HT1080 (cell line): ENCODE results near the gene ADCY2. TPM values are rescaled to one million over a fixed set of nuclear protein-coding genes. Genes with fewer than 3 reads are reported as not detected.

Experiments used
- DNase-seq: peaks from one replicate; pipeline ENCODE4 v3.0.0-alpha.2; 2015; ENCODE audit warnings: low read depth
- total RNA-seq: library from RNA; depleted of rRNA; stranded (reverse); fragments of >200 nt; shearing (Covaris generic); gene quantifications from 2 replicates; pipeline ENCODE4 v1.2.3, GENCODE V29; 2014

The ADCY2 gene
- total RNA-seq, 1 experiment from 2014 or later: 0.35 TPM

DNA sequence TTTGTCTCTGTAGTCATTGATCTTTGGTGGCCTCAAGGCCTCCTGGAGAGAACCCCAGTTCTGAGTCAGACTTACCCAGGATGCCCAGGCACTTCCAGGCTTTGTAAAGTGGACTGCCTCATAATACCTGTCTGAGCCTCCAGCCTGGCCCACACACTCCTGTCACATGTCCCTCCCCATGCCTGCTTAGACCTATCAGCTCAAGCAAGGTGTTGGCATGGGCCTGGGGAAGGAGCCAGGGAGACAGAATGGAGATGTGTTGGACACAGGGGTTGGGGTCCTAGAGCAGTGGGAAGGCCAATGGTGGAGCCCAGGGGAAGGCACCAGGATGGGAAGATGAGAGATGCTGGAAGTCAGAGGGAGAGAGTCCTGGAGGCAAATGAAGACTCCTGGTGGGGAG, 318.8 kb downstream of the ADCY2 start:
- peak; percentile 17 for DNase-seq

GRCh38 chr5:7717691-7718090, 321.8 kb downstream of the ADCY2 start:
- peak; percentile 22 for DNase-seq

DNA sequence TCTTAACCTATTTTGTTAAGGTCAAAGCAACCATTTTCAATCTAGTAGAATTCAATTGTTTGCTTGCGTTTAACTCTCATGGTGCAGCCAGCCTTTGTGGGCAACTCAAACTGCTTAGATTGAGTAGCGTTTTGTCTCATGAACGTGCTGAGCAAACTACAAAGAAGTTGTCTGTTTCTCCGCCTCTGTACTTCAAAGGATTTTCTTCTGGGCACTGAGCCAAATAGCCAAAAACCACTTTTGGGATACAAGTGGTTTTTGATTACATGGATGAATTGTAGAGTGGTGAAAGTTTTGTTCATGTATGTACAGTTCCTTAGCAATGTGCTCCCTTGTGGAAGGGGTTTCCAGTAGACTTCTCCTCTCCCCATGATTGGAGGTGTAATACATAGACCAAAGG, 332.1 kb downstream of the ADCY2 start:
- no peak for DNase-seq

DNA sequence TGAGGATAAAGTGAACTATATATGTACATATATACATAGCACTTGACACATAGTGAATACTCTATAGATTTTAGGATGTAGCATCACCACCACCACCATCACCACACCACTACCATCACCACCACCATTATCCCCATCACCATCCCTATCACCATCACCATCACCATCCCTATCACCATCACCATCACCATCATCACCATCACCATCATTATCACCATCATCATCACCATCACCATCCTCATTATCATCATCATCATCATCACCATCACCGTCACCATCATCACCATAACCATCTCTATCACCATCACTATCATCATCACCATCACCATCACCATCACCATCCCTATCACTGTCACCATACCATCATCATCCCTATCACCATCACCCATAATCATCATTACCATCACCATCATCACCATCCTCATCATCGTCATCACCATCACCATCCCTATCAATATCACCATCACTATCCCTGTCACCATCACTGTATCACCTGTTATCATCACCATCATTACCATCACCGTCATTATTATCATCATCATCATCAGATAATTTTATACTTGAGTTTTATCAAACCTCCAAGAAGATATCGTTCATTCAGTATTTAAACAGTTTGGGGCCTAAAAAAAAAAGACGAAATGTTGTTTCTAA, 345.6 kb downstream of the ADCY2 start:
- DNase-seq: no peak

DNA sequence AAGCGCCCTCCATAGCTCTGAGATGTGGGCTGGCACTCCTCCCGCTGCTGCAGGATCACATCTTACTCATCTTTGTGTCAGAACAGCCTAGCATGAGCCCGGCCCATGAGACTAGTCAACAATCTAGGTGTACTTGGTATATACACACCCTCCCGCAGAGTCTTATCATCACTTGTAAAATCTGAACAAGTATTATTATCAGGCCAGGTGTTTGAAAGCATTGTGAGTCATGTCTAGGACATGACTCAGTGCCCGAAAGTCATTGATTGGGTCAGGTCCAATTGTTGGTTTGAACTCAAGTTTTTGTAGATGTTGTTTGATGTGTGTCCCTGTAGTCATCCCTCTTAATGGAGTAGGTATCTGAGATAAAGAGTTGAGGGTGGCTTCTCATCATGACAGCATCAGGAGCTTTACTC, 346.3 kb downstream of the ADCY2 start:
- peak; percentile 89 for DNase-seq

GRCh38 chr5:7745882-7746610, 350.1 kb downstream of the ADCY2 start:
- peak; percentile 58 for DNase-seq

DNA sequence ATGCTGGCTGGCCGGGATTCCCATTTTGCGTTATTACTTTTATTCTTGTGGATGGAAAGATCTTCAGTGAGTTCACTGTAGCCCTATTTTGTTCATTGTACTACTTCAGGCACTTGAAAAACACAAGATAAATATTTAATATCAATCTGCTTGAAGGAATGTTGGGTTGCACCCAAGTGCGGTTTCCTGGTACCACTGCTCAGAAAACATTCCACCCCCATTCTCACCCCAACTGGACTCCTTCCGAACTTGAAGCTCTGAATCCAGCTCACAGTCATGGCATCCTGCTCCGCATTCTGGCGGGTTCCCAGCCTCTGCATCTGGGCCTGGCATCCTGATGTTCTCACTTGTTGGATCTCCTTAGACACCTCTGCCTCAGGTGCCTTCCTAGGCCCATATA, 351.8 kb downstream of the ADCY2 start:
- DNase-seq: no peak

GRCh38 chr5:7749626-7750025, 353.7 kb downstream of the ADCY2 start:
- no peak for DNase-seq

DNA sequence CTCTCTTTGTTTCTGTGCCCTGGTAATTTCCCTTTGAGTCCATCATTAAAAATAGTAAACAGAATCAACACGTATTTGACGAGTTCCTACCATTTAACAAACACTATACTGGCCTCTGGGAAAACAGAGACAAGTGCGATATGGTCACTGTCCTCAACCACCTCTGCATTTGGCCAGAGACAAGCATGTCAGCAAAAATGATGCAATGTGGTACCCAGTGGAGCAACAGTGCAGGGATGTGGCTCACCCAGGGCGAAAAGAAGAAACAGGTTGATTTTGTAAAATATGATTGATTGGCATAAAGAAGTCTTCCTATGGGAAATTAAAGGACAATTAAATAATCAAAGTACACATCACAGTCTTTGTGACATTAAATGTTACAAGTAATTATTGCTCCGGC, 355.9 kb downstream of the ADCY2 start:
- no peak for DNase-seq

DNA sequence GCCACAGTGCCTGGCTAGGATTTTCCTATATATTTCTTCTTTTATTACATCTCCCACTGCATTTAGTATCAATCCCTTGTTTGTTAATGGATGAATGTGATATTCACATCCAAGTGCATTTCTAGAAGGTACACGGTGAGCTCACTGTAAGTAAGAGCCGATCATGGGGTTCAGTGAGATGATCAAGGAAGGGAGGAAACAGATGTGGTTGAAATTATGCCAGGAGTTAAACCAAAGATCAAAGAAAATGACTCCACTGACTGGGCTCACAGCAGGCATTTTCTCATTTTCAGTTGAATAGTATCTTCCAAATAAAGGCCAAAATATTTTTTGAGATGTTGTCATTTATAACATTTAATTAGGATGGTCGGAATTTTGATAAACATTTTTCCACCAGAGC, 357.2 kb downstream of the ADCY2 start:
- no peak for DNase-seq

DNA sequence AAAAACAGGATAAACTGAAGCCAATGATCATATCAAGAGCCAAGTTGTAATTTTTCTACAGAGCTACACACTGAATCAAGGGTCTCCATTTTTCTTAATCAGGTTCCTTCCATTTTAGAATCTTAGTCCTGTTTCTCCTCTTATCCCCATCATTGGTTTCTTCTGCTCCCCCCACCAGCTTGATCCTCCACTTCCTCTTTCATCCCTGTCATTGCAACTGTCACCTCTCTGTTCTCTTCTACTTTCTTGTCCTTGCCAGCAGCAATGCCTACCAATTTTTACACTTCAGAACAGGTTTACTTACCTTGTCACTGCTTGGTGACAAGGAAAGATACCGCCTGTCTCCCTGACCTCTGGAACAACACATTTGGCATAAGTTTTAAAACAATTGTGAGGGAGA, 357.7 kb downstream of the ADCY2 start:
- no peak for DNase-seq

DNA sequence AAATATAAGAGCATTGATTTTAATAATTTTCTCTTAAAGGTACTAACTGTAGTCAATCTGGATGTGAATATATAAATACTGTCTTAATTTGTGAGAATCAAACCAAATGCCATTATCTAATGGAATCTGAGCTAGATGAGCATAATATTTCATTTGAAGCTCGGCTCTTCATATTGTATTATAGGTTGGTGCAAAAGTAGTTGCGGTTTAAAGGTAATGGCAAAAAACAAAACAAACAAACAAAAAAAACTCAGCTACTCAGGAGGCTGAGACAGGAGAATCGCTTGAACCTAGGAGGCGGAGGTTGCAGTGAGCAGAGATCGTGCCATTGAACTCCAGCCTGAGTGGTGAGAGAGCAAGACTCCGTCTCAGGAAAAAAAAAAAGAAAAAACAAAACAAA, 358.6 kb downstream of the ADCY2 start:
- no peak for DNase-seq

- peak; percentile 69 for DNase-seq
Measured at GRCh38 chr5:7754997-7755596, 359.2 kb downstream of the ADCY2 start.

- DNase-seq: no peak
Measured at GRCh38 chr5:7755958-7756357, 360.0 kb downstream of the ADCY2 start.

DNA sequence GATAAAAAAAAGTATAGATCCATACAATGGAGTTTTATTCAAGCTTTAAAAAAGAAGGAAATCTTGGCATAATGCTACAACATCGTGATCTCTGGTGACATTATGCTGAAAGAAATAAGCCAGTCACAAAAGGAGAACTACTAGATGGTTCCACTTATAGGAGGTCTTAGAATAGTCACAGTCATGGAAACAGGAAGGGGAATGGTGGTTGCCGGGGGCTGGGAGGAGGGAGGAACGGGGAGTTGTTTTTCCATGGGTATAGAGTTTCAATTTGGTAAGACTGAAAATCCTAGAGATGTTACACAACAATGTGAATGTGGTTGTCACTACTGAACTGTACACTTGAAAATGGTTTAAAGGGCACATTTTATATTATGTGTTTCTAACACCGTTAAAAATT, 360.5 kb downstream of the ADCY2 start:
- no peak for DNase-seq

GRCh38 chr5:7759257-7759871, 363.4 kb downstream of the ADCY2 start:
- no peak for DNase-seq

DNA sequence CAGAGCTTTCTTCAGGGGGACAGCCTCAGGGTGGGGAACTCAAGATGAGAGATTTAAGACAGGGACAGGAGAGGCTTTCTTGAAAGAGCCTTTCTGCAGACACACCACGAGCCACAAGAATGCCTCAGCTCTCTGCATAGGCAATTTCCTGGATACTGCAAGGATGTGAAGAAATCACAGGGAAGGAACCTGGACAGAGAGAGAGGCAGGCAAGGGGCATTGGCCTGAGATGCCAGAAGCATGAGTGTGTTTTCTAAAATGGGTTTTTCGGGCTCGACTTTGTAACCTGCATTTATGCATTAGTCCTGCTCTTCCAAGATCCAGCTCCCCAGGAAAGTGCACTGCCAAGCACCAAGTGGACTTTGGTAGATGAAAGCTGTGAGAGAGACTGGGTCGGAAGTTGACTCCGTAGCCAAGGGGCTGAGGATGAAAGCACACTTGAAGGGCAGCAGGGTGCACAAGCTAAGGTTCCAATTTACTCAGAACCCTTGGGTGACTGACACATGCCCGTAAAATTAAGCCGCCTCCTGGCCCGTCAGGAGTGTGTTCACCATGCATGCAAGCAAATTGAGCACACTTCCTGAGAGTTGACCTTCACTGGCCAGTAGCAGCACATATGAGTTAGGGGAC, 364.1 kb downstream of the ADCY2 start:
- no peak for DNase-seq

- DNase-seq: no peak
Measured at GRCh38 chr5:7762267-7762666, 366.3 kb downstream of the ADCY2 start.

DNA sequence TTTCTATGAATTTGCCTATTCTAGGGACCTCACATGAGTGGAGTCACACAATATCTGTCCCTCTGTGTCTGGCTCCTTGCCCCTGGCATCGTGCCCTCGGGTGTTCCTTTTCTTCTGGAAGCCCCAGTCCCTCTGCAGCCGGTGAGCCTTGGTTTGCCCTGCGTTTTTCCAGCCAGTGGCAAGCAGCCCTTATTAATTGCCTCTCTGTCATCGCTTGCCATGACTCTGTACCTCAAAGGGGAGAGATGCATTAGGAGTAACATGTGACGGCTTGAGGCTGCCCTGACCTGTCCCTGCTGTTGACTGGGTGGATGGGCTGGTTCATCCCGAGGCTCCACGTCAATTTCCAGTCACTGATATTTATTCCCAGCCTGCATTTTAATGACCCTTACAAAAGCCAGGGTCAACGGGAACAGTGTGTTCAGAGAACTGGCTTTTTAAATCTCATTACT, 367.7 kb downstream of the ADCY2 start:
- DNase-seq: no peak

DNA sequence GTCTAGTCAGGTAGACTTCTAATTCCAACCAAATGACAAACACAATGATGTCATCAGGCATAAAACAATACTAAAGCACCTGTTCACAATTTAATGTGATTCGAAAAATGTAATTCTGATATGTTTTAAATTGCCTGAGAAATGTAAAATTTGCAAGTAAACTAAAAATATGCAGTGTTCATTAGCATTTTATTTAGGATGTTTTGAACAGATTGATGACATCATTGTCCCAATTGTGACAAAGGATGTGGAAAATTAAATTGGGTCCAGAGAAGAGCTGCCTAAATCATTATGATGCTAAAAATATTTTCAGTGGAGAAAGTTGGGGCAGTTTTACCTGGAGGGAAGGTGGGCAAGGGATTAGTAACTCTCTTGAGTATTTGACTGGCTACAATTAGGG, 368.5 kb downstream of the ADCY2 start:
- DNase-seq: no peak

DNA sequence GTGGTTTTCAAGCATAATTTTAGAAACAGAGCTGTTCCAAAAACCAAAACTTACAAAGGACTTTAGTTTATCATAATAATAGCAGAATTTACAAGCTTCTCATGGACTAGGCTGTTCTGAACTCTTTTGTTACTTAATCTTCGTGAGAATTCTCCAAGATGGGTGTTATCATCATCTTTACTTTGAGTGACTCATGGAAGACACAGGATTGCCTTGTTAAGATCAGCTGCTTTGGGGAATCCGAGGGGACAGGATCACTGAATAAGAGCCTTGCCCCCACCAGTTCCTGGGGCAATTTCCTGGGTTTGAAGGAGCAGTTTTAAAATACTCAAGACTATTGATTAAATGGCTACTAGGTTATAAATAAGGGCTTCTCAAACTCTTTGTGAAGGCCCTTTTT, 374.5 kb downstream of the ADCY2 start:
- DNase-seq: no peak

GRCh38 chr5:7772141-7772540, 376.2 kb downstream of the ADCY2 start:
- DNase-seq: no peak
